MCF 10A (cell line): ENCODE data around the gene EIF2S2. TPM values are rescaled to one million over a fixed set of nuclear protein-coding genes. Genes with fewer than 3 reads are reported as not detected.

Experiments used
- BruUV-seq: library from RNA; stranded (reverse); fragments of 400-500 nt; replicated peaks from 2 replicates; lab custom pipeline; 2021; lab: Mats Ljungman, UMichigan
- CTCF ChIA-PET: fragments of 300-600 bp; sonication (Branson Sonifier 250); formaldehyde crosslinking; extraction: SDS; loops from one replicate; lab custom pipeline; 2021; ENCODE audit warnings: antibody characterized with exemption, inconsistent platforms; lab: Yijun Ruan, JAX
- POLR2A ChIA-PET: fragments of 300-600, 350-650 bp; sonication (Branson Sonifier 250); formaldehyde crosslinking; extraction: SDS; loops from one replicate; lab custom pipeline; 2020; ENCODE audit warnings: antibody characterized with exemption, inconsistent platforms; lab: Yijun Ruan, JAX
- DNase-seq: peaks from one replicate; pipeline ENCODE4 v3.0.0-alpha.2; 2018; ENCODE audit not compliant: unreplicated experiment
- H3K27ac Mint-ChIP-seq: one replicate; pipeline ENCODE4 v1.8.0; 2022; ENCODE audit warnings: mild to moderate bottlenecking, low read depth, mixed read lengths; ENCODE audit not compliant: unreplicated experiment
- H3K27me3 Mint-ChIP-seq: one replicate; pipeline ENCODE4 v1.8.0; 2022; ENCODE audit warnings: mixed read lengths; ENCODE audit not compliant: insufficient read depth, unreplicated experiment
- H3K36me3 Mint-ChIP-seq: one replicate; pipeline ENCODE4 v1.8.0; 2022; ENCODE audit warnings: mild to moderate bottlenecking, moderate library complexity, mixed read lengths; ENCODE audit not compliant: insufficient read depth, unreplicated experiment
- H3K4me1 Mint-ChIP-seq: one replicate; pipeline ENCODE4 v1.8.0; 2022; ENCODE audit warnings: mixed read lengths; ENCODE audit not compliant: insufficient read depth, unreplicated experiment
- H3K4me3 Mint-ChIP-seq: one replicate; pipeline ENCODE4 v1.8.0; 2022; ENCODE audit warnings: mild to moderate bottlenecking, moderate library complexity, mixed read lengths; ENCODE audit not compliant: unreplicated experiment
- H3K9me3 Mint-ChIP-seq: one replicate; pipeline ENCODE4 v1.8.0; 2022; ENCODE audit warnings: mixed read lengths; ENCODE audit not compliant: unreplicated experiment
- intact Hi-C: fragments of 100-400 bp; cut with micrococcal nuclease; formaldehyde crosslinking; loops from 2 replicates; pipeline ENCODE4 v1.14.1; 2022
- total RNA-seq: library from RNA; stranded (reverse); gene quantifications from 2 replicates; pipeline ENCODE4 v1.2.3, GENCODE V29; 2022
- TF ChIP-seq, protein P1 (sequence below): fragments of 200-600 bp; IDR thresholded peaks from one replicate; pipeline ENCODE4 v1.8.0; 2022; ENCODE audit warnings: antibody characterized with exemption, mild to moderate bottlenecking; ENCODE audit not compliant: unreplicated experiment

The EIF2S2 gene
- total RNA-seq, 1 experiment from 2014 or later = 191 TPM

DNA sequence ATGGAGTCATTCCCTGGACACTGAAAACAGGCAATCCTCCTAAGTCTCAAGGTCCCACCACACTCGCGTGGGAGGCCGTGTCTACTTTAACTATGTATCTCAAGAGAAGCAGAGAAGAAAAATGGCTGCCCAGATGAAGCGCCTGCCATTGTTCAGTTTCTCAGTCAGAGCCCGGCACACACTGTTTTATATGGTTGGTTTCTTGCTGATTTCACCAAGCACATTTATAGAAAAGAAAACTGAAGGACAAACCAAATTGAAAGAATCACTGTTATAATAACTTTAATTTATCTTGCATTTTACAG is 22.9 kb downstream of the EIF2S2 start:
- H3K4me1 Mint-ChIP-seq = peaks cover 6% of the 10 kb centered on the region
- H3K27me3 Mint-ChIP-seq = no peaks in the 10 kb centered on the region
- no TSS peak for BruUV-seq
- H3K36me3 Mint-ChIP-seq = peaks cover 96% of the 10 kb centered on the region
- H3K9me3 Mint-ChIP-seq = no peaks in the 10 kb centered on the region
- H3K27ac Mint-ChIP-seq = no peak overlapping the region
- no peak overlapping the region for H3K4me3 Mint-ChIP-seq
- POLR2A ChIA-PET = interaction anchor here (1.3 to 7.9 kb wide), 3 partner anchors 10 to 24 kb away, joined by 6 to 47 read pairs (median 7); partner anchors contain the start of gene EIF2S2
- CTCF ChIA-PET = no interaction called here
- intact Hi-C loops = no loop called here
- TF ChIP-seq, protein P1, sequence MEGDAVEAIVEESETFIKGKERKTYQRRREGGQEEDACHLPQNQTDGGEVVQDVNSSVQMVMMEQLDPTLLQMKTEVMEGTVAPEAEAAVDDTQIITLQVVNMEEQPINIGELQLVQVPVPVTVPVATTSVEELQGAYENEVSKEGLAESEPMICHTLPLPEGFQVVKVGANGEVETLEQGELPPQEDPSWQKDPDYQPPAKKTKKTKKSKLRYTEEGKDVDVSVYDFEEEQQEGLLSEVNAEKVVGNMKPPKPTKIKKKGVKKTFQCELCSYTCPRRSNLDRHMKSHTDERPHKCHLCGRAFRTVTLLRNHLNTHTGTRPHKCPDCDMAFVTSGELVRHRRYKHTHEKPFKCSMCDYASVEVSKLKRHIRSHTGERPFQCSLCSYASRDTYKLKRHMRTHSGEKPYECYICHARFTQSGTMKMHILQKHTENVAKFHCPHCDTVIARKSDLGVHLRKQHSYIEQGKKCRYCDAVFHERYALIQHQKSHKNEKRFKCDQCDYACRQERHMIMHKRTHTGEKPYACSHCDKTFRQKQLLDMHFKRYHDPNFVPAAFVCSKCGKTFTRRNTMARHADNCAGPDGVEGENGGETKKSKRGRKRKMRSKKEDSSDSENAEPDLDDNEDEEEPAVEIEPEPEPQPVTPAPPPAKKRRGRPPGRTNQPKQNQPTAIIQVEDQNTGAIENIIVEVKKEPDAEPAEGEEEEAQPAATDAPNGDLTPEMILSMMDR = no peak
- no peak for DNase-seq

GRCh38 chr20:34088305-34089174 is 23.5 kb downstream of the EIF2S2 start:
- Mint-ChIP-seq H3K4me1 (peaks cover 11% of the 10 kb centered on the region), H3K27me3 (no peaks in the 10 kb centered on the region), H3K27ac (no peak overlapping the region), H3K9me3 (no peaks in the 10 kb centered on the region), H3K36me3 (peaks cover 96% of the 10 kb centered on the region), H3K4me3 (no peak overlapping the region)
- TF ChIP-seq, protein P1 = no peak
- ChIA-PET POLR2A (interaction anchor here (0.7 to 7.9 kb wide), 4 partner anchors 11 to 24 kb away, joined by 4 to 47 read pairs (median 6); partner anchors contain the start of gene EIF2S2), CTCF (interaction anchor here (0.5 to 1.9 kb wide), 2 partner anchors 21 to 64 kb away, joined by 3 to 4 read pairs; no protein-coding TSS in a partner anchor)
- DNase-seq = no peak
- intact Hi-C loops = no loop called here
- no TSS peak for BruUV-seq

- TF ChIP-seq, protein P1 = no peak
- POLR2A ChIA-PET = interaction anchor here (0.6 to 2.5 kb wide), 3 partner anchors 20 to 228 kb away, joined by 3 to 16 read pairs (median 5); partner anchors contain the start of gene EIF2S2
- H3K27me3 Mint-ChIP-seq = no peaks in the 10 kb centered on the region
- peaks cover 92% of the 10 kb centered on the region for H3K36me3 Mint-ChIP-seq
- intact Hi-C loops = no loop called here
- no peak overlapping the region for H3K4me3 Mint-ChIP-seq
- no peaks in the 10 kb centered on the region for H3K9me3 Mint-ChIP-seq
- peaks cover 24% of the 10 kb centered on the region for H3K4me1 Mint-ChIP-seq
- no peak overlapping the region for H3K27ac Mint-ChIP-seq
- no peak for DNase-seq
- CTCF ChIA-PET = interaction anchor here (0.5 to 1.0 kb wide), 3 partner anchors 10 to 27 kb away, joined by 3 to 4 read pairs (median 3); partner anchors contain the start of gene EIF2S2
- BruUV-seq = no TSS peak
Observed at GRCh38 chr20:34085544-34086040, 26.5 kb downstream of the EIF2S2 start.
